HL-60/S4 treated with retinoic acid at 250 ng/mL for 4 days and 3 days (cell line): Measurements from ENCODE around the gene IVL.

Experiments used
- in situ Hi-C: fragments of 300-500 bp; cut with MboI; formaldehyde crosslinking; loops from 2 replicates; pipeline ENCODE4 v1.7.0; 2022; ENCODE audit warnings: low sequenced_read_pairs

The IVL gene

GRCh38 chr1:152907686-152908601 is at the start of gene IVL:
IVL (plus strand) TSS chr1:152908546; CDS start chr1:152909798, 1,252 bp downstream.
- in situ Hi-C loops = no loop called here

DNA sequence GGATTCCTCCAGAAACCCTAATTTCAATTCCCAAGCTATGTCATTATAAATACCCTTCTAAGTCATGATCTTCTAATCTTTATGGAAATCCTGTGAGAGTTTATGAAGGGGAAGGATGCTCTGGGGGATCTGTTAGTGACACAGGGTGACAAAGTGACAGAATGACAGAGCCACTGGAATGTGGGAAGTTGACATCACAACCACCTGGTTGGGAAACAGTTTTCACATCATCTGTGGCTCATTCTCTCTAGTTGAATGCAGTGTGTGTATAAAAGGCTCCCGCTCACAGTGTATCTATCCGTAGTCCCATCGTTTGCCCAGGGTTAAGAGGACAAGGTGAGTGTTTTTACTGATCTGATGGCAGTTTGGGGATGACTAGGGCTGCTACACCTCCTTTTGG is 48.6 kb upstream of the IVL start, which contains the start of gene LCE7A:
Gene LCE7A (plus strand): TSS at position 301 of the 400 bp plus-strand sequence. CDS start 702 bp downstream, outside the sequence.
- in situ Hi-C loops = no loop called here

- in situ Hi-C loops = no loop called here
These were observed 48.2 kb upstream of the IVL start for GRCh38 chr1:152860129-152860528.

- in situ Hi-C loops = no loop called here
These were observed 47.0 kb upstream of the IVL start for GRCh38 chr1:152861374-152861773.

- in situ Hi-C loops = no loop called here
These were observed 43.9 kb upstream of the IVL start for GRCh38 chr1:152864443-152864842.

- in situ Hi-C loops = no loop called here
These were observed 42.0 kb upstream of the IVL start for GRCh38 chr1:152866321-152866720.

DNA sequence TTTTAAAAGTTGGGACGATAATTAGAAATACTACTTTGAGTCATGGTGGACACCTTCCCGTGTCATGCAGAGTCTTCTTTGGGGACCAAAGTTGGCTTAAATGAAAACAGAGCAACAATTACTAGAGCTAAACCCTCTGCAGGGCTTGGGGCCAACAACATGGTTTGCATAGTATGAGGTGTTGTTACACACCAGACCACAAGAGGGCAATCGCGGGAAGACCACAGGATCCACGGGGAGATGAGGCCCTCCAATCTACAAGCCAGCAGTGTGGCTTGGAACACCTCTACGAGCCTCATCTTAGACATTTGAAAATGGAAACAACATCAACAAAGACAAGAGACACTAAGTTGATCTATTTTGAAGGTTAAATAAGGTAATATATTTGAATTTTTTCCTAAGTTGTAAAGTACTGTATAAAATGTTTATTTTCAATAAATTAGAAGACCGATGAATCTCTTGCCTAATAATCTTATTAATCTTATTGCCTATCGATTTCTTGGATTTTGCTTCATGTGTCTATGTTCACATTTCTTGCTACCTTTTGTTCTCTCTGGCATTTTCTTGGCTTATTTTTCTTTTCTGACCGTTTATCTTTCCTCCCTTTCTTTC is 38.4 kb upstream of the IVL start:
- in situ Hi-C loops = no loop called here

- in situ Hi-C loops = no loop called here
These were observed 37.3 kb upstream of the IVL start for GRCh38 chr1:152870831-152871730.

DNA sequence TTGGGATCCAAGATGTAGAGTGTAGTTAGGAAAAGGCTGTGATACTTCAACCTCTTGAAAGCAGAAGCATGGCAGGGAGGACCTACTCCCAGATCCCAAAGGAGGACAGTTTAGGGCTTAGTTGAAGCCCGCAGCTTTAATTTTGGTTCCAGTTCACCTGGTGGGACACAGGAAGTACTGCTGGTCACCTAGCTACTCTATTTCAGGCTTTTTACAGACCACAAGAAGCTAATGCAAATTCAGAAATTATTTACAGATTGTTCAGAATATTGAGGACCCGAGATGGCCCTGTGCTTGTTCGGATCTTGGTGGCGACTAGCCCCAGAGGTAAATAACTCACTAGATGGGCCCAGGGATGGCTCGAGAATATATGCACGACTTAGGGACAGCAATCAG is 36.6 kb upstream of the IVL start:
- in situ Hi-C loops = no loop called here

- in situ Hi-C loops = no loop called here
These were observed 34.9 kb upstream of the IVL start for GRCh38 chr1:152873495-152873894.

- in situ Hi-C loops = no loop called here
These were observed 31.5 kb upstream of the IVL start for GRCh38 chr1:152876827-152877226.

- in situ Hi-C loops = no loop called here
These were observed 30.3 kb upstream of the IVL start, which contains the start of gene SMCP for GRCh38 chr1:152878042-152878441. SMCP (plus strand) TSS chr1:152878322; CDS start chr1:152884423, 6,101 bp downstream.

GRCh38 chr1:152879559-152880198 is 28.7 kb upstream of the IVL start:
- in situ Hi-C loops = no loop called here

DNA sequence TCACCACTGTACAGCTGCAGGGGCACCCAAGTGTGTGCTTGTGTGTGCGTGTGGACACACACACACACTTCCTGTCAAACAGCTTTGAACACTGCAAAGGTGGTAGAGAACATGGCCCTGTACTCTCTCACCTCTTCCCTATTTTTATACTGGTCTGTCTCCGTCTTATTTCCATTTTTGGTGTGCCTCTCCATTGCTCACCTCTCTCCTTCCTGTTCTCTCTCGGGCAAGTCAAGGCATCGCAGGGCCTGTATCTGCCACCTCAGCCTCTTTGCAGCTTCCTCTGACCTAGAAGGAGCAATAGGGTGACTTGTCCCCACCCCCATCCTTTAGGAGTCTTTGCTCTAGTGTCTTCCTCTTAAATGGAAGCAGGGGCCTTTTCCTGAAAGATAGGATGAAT is 28.0 kb upstream of the IVL start:
- in situ Hi-C loops = no loop called here

DNA sequence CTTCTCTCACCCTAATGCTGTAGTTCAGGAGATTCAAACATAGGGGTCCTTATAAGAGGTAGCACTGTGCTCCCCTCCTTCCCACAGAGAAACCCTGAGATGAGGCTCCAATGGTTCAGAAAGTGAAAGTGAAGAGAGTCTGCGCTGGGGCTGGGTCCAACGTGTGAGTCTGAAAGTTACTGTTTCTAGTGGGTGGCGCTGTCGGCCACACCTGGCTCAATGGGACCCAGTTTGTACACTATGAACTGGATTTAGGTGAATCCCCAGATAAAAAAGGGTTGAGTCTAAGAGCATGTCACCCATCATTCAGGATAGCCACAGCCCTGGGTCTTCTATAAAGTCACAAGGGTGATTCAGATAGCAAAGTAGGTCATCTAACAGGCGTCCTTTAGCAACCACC is 27.4 kb upstream of the IVL start:
- in situ Hi-C loops = no loop called here

GRCh38 chr1:152884085-152884484 is 24.3 kb upstream of the IVL start:
- in situ Hi-C loops = no loop called here

DNA sequence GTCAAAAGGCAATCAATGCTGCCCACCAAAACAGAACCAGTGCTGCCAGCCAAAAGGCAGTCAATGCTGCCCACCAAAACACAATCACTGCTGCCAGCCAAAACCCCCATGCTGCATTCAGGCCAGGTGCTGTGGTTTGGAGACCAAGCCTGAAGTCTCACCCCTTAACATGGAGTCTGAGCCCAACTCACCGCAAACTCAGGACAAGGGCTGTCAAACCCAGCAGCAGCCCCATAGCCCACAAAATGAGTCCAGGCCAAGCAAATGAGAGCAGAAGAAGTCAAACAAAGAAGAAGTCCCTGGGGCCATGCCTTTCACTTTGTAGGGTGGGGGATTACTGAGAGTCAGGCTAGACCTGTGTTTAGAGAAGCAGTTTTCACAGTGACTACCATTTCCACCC is 23.8 kb upstream of the IVL start:
- in situ Hi-C loops = no loop called here

- in situ Hi-C loops = no loop called here
These were observed 23.3 kb upstream of the IVL start for GRCh38 chr1:152884966-152885624.

DNA sequence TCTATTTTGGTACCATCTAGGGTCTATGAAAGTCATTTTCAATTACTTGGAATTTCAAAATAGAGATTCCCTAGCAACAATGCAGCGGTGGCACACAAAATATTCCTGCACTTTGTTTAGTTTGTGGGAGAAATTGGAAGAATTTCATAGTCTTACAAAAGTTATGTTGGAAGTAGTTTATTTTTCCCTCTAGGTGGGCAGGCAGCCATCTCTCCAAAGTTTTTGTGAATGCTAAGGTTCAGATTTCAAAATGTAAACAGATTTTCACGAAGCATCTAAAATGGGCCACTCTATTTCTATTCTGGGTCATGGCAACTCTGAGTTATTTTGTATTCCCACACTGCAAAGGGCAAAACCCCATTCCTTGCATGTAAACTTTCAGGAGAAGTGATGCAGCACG is 22.3 kb upstream of the IVL start:
- in situ Hi-C loops = no loop called here

- in situ Hi-C loops = no loop called here
These were observed 21.5 kb upstream of the IVL start for GRCh38 chr1:152886758-152887409.
